CD4-positive, alpha-beta T cell treated with Interleukin-12 subunit alpha and Interleukin-12 subunit beta, for 1 hour (primary cell): ENCODE measurements around the gene MRPS34.
"Not testable (repeated sequence)": the region's sequence is repeated elsewhere in the genome, so short reads cannot be mapped to it uniquely, and the experiment has no call there.

Experiments used
- DNase-seq: peaks from one replicate; pipeline ENCODE4 v3.0.0-alpha.2; 2020

MRPS34 gene

DNA sequence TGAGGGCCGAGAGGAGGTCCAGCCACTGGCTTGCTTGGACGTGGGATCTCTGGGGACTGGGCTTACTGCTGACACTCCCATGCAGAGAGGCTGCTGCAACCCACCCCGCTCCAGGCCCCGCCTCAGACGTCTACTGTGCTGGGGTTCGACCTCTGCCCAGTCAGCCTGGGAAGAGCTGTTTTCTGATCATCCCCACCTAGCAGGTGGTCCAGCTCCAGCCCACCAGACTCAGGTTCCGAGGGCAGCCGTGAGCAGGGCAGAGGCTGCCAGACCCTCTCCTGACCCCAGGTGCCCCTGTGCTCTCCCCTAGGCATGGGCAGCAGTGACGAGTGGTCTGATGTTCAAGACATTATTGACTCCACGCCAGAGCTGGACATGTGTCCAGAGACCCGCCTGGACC, 25.0 kb downstream of the MRPS34 start:
- no peak for DNase-seq

DNA sequence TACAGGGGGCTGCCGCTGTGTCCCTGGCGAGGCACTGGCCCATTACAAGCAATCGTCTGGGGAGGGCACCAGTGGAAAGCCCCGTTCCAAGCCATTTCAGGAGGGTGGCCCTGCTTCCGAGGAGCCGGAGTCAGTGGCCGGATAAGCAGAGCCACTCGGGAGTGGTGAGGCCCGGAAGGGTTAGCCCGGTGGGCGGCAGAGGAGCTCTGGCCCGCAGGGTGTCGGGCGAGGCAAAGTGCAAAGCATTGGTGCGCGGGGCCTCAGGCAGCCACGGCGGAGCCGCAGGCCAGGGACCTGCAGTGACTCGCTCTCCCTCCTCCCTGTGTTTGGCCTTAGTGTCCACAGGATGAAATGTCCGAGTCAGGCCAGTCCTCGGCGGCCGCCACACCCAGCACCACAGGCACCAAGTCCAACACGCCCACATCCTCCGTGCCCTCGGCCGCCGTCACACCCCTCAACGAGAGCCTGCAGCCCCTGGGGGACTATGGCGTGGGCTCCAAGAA, 26.2 kb downstream of the MRPS34 start:
- DNase-seq, result no peak

GRCh38 chr16:1745900-1746692, 26.8 kb downstream of the MRPS34 start:
- no peak for DNase-seq

DNA sequence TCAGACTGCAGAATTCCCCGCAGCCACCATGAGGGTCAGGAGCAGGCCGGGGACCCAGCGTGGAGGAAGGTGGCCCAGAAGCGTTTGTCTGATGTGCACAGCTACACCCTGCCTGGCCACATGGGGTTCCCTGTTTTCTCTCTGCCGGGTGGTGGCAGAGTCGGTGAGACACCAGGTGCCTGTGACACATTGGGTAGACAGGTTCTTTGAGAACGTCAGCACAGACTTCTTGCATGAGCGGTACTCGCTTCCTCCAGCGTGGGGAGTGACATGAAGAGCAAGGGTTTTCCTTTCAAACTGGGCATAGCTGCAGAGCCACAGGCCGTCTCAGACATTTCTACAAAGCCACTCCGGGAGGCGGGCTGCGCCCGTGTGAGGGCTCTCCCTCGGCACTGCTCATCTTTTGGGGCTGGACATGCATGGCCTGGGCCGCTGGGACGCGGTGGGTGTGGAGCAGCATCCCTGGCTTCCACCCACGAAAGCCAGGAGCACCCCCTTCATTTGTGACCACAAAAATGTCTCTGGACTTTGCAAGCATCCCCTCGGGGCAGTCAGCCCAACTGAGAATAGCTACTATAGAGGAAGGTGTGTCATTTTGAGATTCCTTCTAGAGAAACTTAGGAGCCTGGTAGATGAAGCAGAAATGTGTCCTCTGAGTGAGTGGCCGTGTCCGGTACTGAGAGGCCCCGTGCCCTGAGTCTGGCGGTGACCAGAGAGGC, 27.6 kb downstream of the MRPS34 start:
- DNase-seq, result no peak

DNA sequence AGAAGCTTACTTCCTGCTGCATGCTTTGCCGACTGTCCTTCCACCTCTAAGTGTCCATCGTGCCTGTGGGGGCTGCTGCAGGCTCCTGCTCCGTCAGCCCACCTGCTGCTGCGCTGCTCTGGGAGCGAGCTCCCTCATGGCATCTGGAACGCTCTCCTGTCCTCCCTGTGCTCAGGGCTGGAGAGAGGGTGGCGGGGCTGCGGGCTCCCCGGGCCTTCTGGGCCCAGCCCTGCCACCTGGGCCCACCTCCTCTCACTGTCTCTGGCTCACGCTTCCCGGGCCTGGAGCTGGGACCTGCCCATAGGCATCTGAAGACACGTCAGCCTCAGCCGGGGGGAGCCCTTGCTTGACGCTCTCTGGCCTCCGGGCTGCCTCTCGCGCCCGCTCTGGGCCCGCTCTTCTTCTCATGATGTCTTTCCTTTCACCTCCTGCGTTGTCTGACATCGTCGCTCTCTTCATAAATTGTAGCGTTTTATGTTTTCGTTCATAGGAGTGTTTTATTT, 28.5 kb downstream of the MRPS34 start:
- no peak for DNase-seq

DNA sequence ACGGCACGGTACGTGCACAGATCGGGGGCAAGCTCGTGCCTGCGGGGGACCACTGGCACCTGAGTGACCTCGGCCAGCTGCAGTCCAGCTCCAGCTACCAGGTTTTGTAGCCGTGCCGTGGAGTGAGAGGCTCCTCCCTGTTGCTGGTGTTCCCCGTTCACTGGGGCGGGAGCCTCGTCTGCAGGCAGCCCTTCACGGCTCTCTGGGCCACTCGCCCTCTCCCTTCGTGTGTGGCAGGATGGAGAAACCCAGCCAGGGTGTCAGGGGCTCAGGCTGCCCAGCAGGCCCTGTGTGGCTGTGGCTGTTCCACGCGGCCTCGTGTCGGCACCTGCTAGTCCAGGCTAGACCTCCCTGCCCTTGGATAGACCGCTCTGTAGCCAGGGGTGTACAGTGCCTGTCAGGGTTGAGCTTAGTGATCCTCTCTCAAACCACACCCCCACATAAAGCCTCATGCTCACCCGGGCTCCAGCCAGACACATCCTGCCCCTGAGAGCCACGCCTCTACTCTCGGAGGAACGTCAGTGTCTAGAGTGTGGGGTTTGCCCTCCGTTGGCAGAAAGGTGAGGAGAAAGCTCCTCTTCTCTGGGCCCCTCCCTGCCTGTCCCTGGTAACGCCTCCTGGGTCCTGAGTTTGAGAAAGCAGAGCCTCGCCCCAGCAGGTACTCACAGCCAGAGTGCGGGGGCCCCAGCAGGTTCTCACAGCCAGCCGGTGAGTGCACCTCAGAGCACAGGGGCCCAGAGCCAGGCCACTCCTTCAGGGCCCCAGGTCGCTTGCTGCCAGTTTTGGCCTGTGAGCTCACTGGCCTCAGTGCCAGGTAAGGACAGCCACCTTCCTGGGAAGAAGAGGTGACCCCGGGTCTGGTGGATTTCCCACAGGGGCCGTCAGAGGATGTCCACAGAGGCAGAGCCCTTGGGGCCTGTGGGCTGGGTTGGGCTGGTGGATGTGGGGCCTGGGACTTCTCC, 29.3 kb downstream of the MRPS34 start:
- no peak for DNase-seq

DNA sequence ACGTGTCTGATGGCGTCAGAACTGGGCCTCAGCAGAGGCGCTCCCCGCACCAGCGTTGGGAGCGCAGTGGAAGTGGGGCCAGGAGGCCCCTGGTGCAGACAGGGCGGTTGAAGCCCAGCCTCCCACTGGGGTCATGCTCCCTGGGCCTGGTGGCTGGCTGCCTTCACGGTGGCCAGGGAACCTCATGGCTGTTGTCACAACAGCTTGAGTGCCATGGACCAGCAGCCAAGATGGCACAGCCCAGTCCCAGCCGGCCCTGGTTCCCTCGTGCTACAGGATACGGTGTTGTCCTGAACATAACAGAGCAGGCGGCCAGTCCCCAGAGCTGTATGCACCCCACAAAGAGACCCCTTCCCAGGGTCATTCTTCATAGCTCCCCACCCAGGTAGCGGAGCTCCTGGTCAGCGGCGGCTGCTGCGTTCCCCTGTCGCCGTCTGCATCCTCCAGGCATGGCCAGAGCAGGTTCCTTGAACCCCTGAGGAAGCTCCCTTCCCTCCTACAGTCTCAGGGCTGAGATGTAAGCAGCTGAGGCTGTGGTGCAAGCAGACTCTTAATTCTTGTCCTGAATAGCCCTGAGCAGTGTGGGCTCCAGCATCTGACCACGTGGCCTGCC, 31.3 kb downstream of the MRPS34 start:
- no peak for DNase-seq

DNA sequence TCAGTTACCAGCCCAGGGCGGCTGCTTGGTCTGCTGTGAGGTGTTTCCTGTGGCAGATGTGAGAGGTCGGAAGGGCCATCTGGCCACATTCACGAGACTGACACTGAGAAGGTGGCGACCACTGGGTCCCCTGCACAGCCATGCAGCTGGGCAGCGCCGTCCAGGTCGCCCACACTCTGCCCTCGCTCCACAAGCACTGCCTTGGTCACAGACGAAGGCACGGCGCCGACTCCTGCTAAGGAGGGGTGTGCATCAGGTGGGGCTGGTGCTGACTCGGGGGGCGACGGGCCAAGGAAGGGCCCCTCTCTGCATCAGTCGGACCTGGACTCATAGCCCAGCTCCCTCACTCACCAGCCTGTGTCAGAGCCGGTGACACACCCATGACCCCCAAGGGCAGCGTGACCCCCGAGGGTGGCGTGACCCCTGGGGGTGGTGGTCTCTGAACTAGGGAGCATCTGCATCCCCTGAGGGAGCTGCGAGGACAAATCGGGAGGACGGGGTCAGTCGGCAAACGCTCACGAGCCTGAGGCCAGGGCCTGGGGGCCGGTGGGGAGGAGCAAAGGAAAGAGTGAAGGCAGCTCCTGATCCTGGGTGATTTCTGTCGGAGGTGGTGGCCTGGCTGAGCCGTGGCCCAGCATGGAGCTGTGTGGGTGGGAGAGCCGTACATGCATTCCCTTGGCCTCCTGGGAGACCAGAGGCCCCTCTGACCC, 32.0 kb downstream of the MRPS34 start:
- DNase-seq, result no peak

GRCh38 chr16:1740234-1740633, 32.7 kb downstream of the MRPS34 start:
- DNase-seq, result no peak

DNA sequence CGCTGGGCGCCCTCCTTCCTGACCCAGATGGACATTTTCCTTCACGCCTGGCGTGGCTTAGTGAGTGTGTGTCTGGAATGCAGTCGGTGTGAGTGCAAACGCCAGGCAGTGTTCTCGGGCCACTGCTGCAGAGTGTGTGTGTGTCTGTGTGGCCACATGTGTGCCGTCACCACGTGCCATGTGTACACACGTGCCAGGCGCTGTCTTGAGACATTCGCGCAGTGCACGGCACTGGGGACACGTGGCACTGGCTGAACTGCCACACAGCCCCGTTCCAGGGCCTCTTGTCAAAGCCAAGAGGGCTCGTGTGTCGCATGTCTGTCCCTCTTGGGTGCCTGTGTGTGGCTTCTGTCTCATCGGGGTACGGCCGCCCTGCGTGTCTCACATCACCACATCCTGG, 38.1 kb downstream of the MRPS34 start:
- no peak for DNase-seq

GRCh38 chr16:1734123-1734522, 38.8 kb downstream of the MRPS34 start:
- DNase-seq, result no peak

DNA sequence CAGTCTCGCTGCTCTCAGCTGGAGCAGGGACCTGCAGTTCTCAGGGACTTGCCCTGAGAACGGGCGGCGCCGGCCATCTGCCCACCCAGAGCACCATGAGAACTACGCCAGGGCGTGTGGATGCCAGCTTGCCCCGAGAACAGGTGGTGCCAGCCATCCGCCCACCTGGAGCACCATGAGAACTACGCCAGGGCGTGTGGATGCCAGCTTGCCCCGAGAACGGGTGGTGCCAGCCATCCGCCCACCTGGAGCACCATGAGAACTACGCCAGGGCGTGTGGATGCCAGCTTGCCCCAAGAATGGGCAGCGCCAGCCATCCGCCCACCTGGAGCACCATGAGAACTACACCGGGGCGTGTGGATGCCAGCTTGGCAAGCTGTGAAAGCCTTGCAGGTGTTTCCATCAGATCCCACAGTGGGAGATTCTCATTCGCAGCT, 40.4 kb downstream of the MRPS34 start:
- not testable (repeated sequence) for DNase-seq

- DNase-seq, result no peak
These were observed 40.9 kb downstream of the MRPS34 start for GRCh38 chr16:1732071-1732470.

- DNase-seq, result no peak
These were observed 41.3 kb downstream of the MRPS34 start for GRCh38 chr16:1731603-1732002.

- no peak for DNase-seq
These were observed 41.9 kb downstream of the MRPS34 start for GRCh38 chr16:1731073-1731472.

GRCh38 chr16:1729445-1729844, 43.5 kb downstream of the MRPS34 start:
- DNase-seq, result no peak

DNA sequence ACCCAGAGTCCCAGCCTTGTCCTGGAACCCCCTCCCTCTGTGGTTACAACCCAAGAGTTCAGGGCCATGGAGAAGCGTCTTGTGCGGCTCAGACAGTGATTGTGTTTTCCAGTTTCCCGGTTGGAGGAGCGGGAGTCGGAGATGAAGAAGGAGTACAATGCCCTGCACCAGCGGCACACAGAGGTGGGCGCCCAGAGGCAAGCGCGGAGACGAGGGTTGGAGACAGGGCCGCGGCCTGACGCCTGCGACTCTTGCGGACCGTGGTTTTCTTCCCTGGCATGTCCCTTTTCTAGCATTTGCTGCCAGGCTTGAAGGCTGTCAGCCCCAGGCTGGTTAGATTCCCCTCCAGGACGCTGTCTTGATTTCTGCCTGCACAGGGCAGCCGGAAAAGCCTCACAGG, 43.9 kb downstream of the MRPS34 start:
- no peak for DNase-seq

- no peak for DNase-seq
These were observed 45.0 kb downstream of the MRPS34 start for GRCh38 chr16:1727651-1728624.

DNA sequence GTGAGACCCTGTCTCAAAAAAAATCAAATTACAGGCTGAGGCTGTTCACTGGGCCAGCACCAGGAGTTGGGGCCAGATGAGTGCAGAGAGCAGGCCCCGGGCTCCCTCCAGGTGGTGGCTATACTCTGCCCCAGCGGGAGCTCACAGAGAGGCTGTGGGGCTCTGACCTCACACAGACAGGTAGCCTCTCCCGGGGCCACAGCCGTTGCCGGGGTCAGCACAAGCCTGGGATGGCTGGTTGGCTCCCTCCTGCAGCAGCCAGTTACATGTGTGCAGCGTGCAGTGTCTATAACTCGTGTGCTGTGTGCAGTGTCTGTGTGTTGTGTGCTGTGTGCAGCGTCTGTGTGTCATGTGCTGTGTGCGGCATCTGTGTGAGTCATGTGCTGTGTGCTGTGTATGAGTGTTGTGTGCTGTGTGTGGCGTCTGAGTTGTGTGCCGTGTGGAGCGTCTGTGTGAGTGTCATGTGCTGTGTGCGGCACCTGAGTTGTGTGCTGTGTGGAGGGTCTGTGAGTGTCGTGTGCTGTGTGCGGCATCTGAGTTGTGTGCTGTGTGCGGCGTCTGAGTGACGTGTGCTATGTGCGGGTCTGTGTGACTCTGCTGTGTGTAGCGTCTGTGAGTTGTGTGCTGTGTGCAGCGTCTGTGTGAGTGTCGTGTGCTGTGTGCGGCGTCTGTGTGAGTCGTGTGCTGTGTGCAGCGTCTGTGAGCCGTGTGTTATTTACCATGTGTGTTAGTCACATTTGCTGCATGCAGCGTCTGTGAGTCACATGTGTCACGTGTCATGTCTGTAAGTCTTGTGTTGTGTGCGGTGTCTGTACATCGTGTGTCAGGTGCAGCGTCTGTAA, 46.1 kb downstream of the MRPS34 start:
- DNase-seq, result no peak
